Activated T-cell treated with anti-CD3 and anti-CD28 coated beads for 48 hours (primary cell): ENCODE results near the gene CDH13.

Experiments used
- DNase-seq: peaks from one replicate; pipeline ENCODE4 v3.0.0-alpha.2; 2020; ENCODE audit warnings: low read depth

The CDH13 gene

GRCh38 chr16:83771306-83771942, 1144.7 kb downstream of the CDH13 start:
- DNase-seq: no peak

- DNase-seq: no peak
These were observed 1146.0 kb downstream of the CDH13 start for GRCh38 chr16:83772806-83773205.

- DNase-seq: no peak
These were observed 1147.3 kb downstream of the CDH13 start for GRCh38 chr16:83774066-83774465.

GRCh38 chr16:83776944-83777343, 1150.2 kb downstream of the CDH13 start:
- no peak for DNase-seq

- no peak for DNase-seq
These were observed 1153.1 kb downstream of the CDH13 start for GRCh38 chr16:83779886-83780285.

GRCh38 chr16:83785455-83785854, 1158.7 kb downstream of the CDH13 start:
- no peak for DNase-seq

GRCh38 chr16:83789642-83790401, 1163.1 kb downstream of the CDH13 start:
- no peak for DNase-seq

- DNase-seq: no peak
These were observed 1165.1 kb downstream of the CDH13 start for GRCh38 chr16:83791916-83792315.

- no peak for DNase-seq
These were observed 1165.6 kb downstream of the CDH13 start for GRCh38 chr16:83792391-83792790.

GRCh38 chr16:83793179-83793578, 1166.4 kb downstream of the CDH13 start:
- DNase-seq: no peak

- DNase-seq: no peak
These were observed 1168.2 kb downstream of the CDH13 start for GRCh38 chr16:83794860-83795554.

- no peak for DNase-seq
These were observed 1170.2 kb downstream of the CDH13 start for GRCh38 chr16:83797013-83797412.

- no peak for DNase-seq
These were observed 1172.6 kb downstream of the CDH13 start for GRCh38 chr16:83799336-83799735.

- DNase-seq: no peak
These were observed 1175.4 kb downstream of the CDH13 start for GRCh38 chr16:83802135-83802534.

- DNase-seq: no peak
These were observed 1175.9 kb downstream of the CDH13 start for GRCh38 chr16:83802554-83803205.

GRCh38 chr16:83803811-83804210, 1177.0 kb downstream of the CDH13 start:
- no peak for DNase-seq

- DNase-seq: no peak
These were observed 1177.6 kb downstream of the CDH13 start for GRCh38 chr16:83804366-83804765.

GRCh38 chr16:83806036-83806435, 1179.3 kb downstream of the CDH13 start:
- DNase-seq: no peak

GRCh38 chr16:83806731-83807130, 1180.0 kb downstream of the CDH13 start:
- no peak for DNase-seq

- no peak for DNase-seq
These were observed 1180.5 kb downstream of the CDH13 start for GRCh38 chr16:83807327-83807709.

- DNase-seq: peak; percentile 93
These were observed 1181.2 kb downstream of the CDH13 start, which contains the start of gene HSBP1 for GRCh38 chr16:83807710-83808572. Gene HSBP1, plus strand, starts transcription at chr16:83807978. Its CDS starts 99 bp downstream, at chr16:83808077.
